Mesenteric fat pad (tissue), 1 donor: ENCODE results near the gene ACTN1. TPM values are rescaled to one million over a fixed set of nuclear protein-coding genes. Genes with fewer than 3 reads are reported as not detected.
"Not testable (repeated sequence)": the region's sequence is repeated elsewhere in the genome, so short reads cannot be mapped to it uniquely, and the experiment has no call there.

ENCODE experiments used
- DNase-seq: peaks from one replicate; pipeline ENCODE4 v3.0.0-alpha.2; 2020; ENCODE audit warnings: low spot score
- total RNA-seq: library from RNA; stranded (reverse); fragmentation: NEBNext Ultra II Directional; extraction: Animal tissue kit (Norgen Biotek cat#: 25700); gene quantifications from one replicate; pipeline ENCODE4 v1.2.1, GENCODE V29; 2021
- donor health status: DM: yes; HTN: yes; CAD: no.

ACTN1 gene
- total RNA-seq, 1 donor from 2014 or later = 215 TPM

DNA sequence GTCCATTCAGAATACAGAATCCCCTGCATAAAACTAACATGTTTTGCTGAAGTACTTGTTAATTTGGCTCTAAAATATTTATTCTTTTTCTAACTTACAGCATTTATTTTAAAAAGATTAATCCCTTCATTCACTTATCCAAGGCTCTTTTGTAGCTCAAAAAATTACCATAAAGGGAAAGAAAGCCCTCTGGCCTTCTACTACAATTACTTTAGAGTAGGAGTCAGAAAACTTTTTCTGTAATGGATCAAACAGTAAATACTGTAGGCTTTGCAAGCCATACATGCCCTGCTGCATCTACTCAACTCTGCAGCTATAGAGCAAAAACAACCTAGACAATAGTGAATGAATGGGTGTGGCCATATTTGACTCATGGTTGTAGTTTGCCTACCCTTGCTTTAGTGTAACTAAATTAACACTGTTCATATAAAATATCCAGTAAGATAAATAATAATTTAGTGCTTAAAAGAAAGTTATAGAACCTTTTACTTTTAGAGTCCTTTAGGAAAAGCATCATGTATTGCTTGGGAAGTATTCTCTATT, 112.0 kb downstream of the ACTN1 start:
- no peak for DNase-seq

DNA sequence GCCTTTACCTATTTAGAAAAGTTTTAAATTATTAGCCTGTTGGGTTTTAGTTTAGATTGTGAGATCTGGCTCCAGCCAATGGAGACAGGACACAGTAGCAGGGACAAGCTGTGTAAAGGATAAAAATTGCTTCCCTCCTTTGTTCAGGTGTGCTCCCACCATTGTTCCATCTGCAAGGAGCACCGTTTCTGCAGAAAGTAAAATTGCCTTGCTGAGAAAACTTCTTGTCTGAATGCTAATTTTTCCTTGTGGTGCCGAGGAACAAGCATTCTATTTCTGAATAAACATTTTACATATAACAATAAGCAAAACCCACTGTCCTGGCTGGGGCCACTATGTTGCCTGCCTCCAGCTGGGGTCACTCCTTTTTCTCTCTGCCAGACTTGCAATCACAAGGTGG, 113.6 kb downstream of the ACTN1 start:
- DNase-seq = peak; percentile 37

GRCh38 chr14:68864361-68864750, 114.7 kb downstream of the ACTN1 start:
- no peak for DNase-seq

GRCh38 chr14:68863610-68864360, 115.3 kb downstream of the ACTN1 start:
- DNase-seq = no peak

- peak; percentile 87 for DNase-seq
Measured at GRCh38 chr14:68862954-68863594, 116.0 kb downstream of the ACTN1 start.

- no peak for DNase-seq
Measured at GRCh38 chr14:68860771-68861170, 118.3 kb downstream of the ACTN1 start.

DNA sequence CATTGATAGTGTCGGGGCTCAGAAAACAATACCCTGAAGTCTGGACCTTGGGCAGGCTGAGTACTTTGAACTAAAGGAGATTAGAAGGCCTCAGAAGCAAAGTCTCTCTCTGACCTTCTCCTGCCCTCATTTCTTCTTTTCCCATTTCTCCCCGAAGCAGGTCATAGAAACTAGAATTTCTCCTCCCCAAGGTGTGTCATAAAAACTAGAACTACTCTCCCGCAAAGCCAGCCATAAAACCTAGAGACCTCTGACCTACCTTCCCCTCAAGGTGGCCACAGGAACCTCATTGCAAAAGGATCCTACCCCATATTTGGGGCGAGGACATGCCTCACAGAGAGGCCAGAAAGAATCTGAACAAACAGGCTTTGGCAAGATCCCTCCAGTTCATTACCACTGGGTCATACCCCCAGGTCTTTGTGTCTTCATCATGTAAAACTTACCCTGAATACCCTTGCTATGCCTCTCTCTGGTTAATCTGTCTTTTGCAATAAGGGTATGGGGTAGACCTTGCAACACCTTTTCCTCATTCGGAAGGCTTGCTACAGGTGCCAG, 121.5 kb downstream of the ACTN1 start:
- no peak for DNase-seq

GRCh38 chr14:68856572-68856971, 122.5 kb downstream of the ACTN1 start:
- no peak for DNase-seq

GRCh38 chr14:68854421-68854820, 124.7 kb downstream of the ACTN1 start:
- DNase-seq = no peak

GRCh38 chr14:68853749-68854148, 125.4 kb downstream of the ACTN1 start:
- DNase-seq = no peak

DNA sequence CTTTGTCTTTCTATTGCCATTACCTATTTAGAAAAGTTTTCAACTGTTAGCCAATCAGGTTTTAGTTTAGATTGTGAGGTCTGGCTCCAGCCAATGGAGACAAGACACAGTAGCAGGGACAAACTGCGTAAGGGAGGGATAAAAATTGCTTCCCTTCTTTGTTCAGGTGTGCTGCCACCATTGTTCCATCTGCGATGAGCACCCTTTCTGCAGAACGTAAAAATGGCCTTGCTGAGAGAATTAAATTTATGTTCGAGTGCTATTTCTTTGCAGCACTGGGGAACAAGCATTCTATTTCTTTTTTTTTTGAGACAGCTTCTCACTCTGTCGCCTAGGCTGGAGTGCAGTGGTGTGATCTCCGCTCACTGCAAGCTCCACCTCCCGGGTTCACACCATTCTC, 126.6 kb downstream of the ACTN1 start:
- DNase-seq = not testable (repeated sequence)

GRCh38 chr14:68851078-68851477, 128.0 kb downstream of the ACTN1 start:
- no peak for DNase-seq

DNA sequence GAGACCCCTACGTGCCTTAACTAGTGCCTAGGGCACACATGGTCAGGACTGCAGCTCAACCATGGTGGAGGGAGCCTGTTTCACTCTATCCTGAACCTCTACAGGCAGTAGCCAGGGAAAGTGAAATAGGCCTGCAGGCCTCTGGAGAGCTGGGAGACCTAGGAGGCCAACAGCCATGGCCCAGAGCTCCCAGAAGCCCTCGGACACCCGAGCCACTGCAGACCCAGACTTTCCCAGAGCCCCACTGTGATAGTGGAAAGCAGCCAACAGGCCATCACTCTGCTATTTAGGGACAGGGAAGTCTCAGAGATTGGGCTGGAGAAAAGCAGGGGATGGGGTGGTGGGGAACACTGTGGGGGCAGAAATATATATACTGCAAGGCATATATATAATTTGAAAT, 129.7 kb downstream of the ACTN1 start:
- no peak for DNase-seq

DNA sequence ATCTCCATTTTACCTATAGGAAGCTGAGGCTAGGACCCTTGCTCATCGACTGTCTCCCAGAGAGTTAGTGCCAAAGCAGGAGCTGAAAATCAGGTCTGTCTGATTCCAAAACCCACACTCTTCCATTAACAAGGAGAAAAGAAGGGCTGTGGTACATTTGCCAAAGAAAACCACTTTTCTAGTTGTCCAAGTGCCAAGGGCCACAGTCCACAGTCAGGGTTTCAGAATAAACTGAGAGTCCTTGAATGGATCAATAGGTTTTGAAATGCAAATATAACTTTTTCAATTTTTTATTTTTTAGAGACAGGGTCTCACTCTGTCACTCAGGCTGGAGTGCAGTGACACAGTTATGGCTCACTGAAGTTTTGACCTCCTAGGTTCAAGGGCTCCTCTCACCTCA, 130.8 kb downstream of the ACTN1 start:
- no peak for DNase-seq

DNA sequence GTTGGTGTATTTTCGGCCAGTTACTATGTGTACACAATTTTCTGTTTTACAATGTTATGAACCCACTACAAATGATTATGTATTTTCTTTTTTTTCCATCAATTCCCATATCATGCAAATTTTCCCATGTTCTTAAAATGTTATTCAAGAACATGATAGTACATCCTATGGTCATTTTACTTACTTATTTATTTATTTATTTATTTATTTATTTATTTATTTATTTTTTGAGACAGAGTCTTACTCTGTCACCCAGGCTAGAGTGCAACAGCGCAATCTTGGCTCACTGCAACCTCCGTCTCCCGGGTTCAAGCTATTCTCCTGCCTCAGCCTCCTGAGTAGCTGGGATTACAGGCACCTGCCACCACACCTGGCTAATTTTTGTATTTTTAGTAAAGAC, 131.5 kb downstream of the ACTN1 start:
- not testable (repeated sequence) for DNase-seq

GRCh38 chr14:68846466-68846865, 132.6 kb downstream of the ACTN1 start:
- DNase-seq = no peak

DNA sequence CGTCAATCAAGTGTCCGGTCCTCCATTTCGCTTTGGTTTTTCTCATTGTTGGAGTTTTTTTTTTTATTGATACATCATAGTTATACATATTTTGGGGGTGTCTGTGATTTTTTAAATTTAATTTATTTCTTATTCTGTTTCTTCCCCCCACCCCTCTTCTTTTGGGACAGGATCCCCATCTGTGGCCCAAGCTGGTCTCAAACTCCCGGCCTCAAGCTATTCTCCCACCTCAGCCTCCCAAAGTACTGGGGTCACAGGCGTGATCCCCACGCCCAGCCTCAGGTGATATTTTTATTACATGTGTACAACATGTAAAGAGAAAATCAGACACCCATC, 134.9 kb downstream of the ACTN1 start:
- DNase-seq = no peak

DNA sequence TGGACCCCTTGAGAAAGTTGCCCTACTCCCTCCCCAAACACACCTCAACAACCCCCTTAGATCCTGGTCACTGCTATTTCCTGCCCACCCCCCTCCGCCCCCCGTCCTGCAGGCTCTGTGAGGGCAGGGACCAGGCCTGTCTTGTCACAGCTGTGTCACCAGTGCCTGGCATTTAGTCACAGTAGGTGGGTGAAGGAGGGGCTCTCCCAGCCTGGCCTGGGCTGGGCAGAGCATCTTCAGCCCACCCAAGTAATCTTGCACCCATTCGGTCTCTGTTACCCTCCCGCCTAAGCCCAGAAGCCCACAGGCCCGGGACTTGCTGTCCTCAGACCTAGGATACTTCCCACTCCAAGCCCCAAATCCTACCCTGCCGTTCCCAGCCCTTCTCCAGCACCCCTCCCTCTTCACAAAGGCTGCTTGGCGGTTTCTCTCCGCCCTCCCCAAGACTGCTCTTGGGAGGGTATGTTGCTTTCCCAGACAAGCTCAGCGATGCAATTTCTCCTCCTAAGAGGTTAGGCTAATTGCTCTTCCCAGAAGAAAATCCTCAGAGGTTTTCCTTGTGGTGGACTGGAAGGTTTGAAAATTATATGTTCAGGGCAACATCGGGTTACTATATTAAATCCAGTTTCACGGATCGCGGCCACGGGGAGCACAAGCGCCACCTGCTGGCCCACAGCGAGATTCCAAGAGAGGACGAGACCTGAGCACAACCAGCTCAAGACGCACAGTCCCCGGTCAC, 135.5 kb downstream of the ACTN1 start:
- no peak for DNase-seq

GRCh38 chr14:68842298-68842697, 136.8 kb downstream of the ACTN1 start:
- DNase-seq = no peak

- DNase-seq = no peak
Measured at GRCh38 chr14:68841016-68841809, 137.9 kb downstream of the ACTN1 start.

DNA sequence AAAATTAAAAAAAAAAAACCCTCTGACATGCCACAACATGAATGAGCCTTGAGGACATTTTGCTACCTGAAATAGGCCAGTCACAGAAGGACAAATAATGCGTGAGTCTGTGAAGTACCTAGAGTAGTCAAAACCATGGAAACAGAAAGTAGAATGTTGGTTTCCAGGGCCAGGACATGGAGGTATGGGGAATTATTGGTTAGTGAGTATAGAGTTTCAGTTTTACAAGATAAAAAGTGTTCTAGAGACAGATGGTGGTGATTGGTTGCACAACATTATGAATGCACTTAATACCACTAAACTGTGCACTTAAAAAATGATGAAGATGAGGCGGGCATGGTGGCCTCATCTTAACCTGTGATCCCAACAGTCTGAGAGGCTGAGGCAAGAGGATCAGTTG, 138.6 kb downstream of the ACTN1 start:
- no peak for DNase-seq
